Right cardiac atrium (tissue), 5 donors: Measurements from ENCODE around the gene ACACA. TPM values are rescaled to one million over a fixed set of nuclear protein-coding genes. Genes with fewer than 3 reads are reported as not detected.
"Not testable (repeated sequence)": the region's sequence is repeated elsewhere in the genome, so short reads cannot be mapped to it uniquely, and the experiment has no call there.

Source experiments
- ATAC-seq, 2 donors: fragments of 200-7000 bp; cut with Tn5 transposase; one replicate each; pipeline versions ENCODE4 v1.8.0 to v1.9.1; 2020; ENCODE audit warnings: moderate library complexity in 2 of 2, mild to moderate bottlenecking in 1 of 2
- DNase-seq, 3 donors: peaks; one replicate each; pipeline ENCODE4 v3.0.0-alpha.2; 2020
- H3K27ac ChIP-seq: one replicate; pipeline ENCODE4 v1.5.1; 2013; ENCODE audit warnings: mild to moderate bottlenecking, low read length, control low read depth, moderate library complexity
- H3K27me3 ChIP-seq: one replicate; pipeline ENCODE4 v1.6.1; 2013; ENCODE audit not compliant: control insufficient read depth, insufficient read depth
- H3K4me1 ChIP-seq: one replicate; pipeline ENCODE4 v1.6.1; 2013; ENCODE audit warnings: low read length; ENCODE audit not compliant: control insufficient read depth, insufficient read depth
- H3K4me3 ChIP-seq: one replicate; pipeline ENCODE4 v1.5.1; 2013; ENCODE audit warnings: low read length, control low read depth
- H3K9me3 ChIP-seq: one replicate; pipeline ENCODE4 v1.6.1; 2013; ENCODE audit warnings: low read length; ENCODE audit not compliant: control insufficient read depth
- WGBS: extraction: QIAGEN DNeasy Blood & Tissue Kit; methylation state at CpG from one replicate; pipeline ENCODE4 v1.1.7; 2013; 5-methylcytosine and 5-hydroxymethylcytosine counted together
- intact Hi-C, 4 donors: fragments of 100-400 bp; cut with DNase I; formaldehyde crosslinking; loops; one replicate each; pipeline versions ENCODE4 v1.11.0 to v1.14.0; 2022 to 2023
- polyA plus RNA-seq: library from polyadenylated mRNA; stranded (reverse); fragments of 200-250 nt; gene quantifications from one replicate; pipeline ENCODE4 v1.2.3, GENCODE V29; 2013
- total RNA-seq, 4 donors: library from RNA; stranded (reverse); fragmentation: NEBNext Ultra II Directional; extraction: Animal tissue kit (Norgen Biotek cat#: 25700); gene quantifications; one replicate each; pipeline ENCODE4 v1.2.1, GENCODE V29; 2021
- donor health status: healthy with polysubstance abuse.
- donor health status: DM: no; HTN: yes; CAD: no.
- donor health status: DM: no; HTN: no; CAD: no.
- donor health status: DM: no; HTN: yes; CAD: no; lungs with severe emphysema.
- donor health status: DM: yes; HTN: yes; CAD: no.

The ACACA gene
- total and polyA plus RNA-seq, 5 donors: 8.9 to 24.8 (median 20.5) TPM

DNA sequence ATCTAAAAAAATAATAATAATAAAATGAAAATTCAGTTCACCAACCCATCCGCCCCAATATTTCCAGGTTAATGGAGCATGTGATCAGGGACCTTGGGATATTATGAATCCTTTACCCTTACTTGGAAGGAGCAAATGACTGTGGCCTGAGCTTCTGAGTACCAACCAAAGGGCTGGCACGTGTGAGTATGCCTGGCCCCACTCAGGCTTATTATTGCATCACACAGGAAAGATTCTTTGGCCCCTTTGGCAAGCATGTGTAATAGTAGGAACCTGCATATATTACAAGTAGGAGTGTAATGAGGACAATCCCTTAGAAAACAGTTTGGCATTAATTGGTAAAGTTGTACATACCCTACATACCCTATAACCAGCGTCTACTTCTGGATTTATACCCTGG, 38.1 kb downstream of the ACACA start:
- ATAC-seq: no peak
- Histone ChIP-seq H3K4me1 (no peaks in the 10 kb centered on the region), H3K4me3 (no peak overlapping the region), H3K27ac (no peak overlapping the region), H3K9me3 (no peaks in the 10 kb centered on the region), H3K27me3 (no peaks in the 10 kb centered on the region)
- intact Hi-C loops: no loop called here
- DNase-seq: no peak
- 85% methylated on average over 3 of the region's 3 CpGs for whole genome bisulfite sequencing

DNA sequence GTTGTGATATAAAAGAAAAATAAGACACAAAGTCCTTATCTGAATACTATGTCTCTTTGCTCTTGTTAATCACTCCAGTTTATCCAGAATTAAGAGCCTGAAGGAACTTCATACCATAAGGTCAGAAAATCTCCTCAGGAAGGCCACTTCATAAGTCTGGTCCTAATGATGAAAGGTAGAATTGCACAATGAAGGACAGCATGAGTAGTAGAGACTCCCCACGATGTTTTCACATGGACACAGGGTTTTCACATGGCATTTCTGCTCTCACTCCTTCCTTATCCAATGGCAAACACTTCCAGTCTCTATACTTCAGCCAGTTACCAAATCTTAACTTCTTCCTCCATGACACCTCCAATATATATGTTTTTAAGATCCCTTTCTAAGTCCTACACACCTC, 41.0 kb downstream of the ACACA start:
- intact Hi-C loops: no loop called here
- no peak overlapping the region for H3K4me3 ChIP-seq
- H3K4me1 ChIP-seq: no peaks in the 10 kb centered on the region
- H3K27ac ChIP-seq: no peak overlapping the region
- DNase-seq (no peak), ATAC-seq (no peak)
- H3K27me3 ChIP-seq: no peaks in the 10 kb centered on the region
- 78% methylated on average over 1 of the region's 1 CpG for WGBS
- no peaks in the 10 kb centered on the region for H3K9me3 ChIP-seq

DNA sequence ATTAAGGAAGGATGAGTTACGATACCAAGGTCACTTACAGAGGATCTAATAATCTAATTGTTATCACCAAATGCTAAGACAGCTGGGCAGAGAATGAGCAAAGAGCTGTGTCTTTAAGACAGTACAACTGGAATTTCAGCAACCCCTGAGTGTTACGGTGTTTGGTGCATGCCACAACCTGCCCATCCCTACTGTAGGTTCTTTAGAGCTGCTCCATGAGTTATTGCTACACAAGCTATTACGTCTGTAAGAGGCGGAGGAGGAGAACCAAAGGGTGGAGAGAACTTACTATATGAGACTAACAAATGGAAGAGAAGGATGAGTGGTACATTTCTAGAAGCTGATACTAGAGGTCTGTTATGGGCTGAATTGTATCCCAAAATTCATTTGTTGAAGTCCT, 45.1 kb downstream of the ACACA start:
- no peak for DNase-seq
- Histone ChIP-seq H3K4me1 (peaks cover 5% of the 10 kb centered on the region), H3K4me3 (no peak overlapping the region), H3K27me3 (no peaks in the 10 kb centered on the region), H3K27ac (no peak overlapping the region), H3K9me3 (no peaks in the 10 kb centered on the region)
- 94% methylated on average over 4 of the region's 4 CpGs for WGBS
- no peak for ATAC-seq
- intact Hi-C loops: no loop called here

DNA sequence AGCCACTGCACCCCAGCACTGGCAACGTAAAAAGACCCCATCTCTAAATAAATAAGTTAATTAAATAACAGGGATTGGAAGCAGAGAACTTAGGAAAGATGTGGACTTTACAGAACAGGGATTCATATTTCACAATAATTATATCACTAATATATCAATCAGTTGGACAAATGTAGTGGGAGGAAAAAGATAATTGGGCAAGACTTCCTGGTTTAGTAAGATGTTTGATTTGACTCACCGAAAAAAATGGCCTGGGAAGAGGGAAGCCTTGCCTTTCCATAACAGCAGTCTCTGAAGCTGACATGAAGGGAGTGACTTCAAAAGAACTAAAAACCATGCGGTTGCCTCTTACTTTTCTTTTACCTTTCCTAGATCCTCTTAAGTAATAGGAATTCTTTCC, 46.0 kb downstream of the ACACA start:
- H3K27ac ChIP-seq: no peak overlapping the region
- no peaks in the 10 kb centered on the region for H3K9me3 ChIP-seq
- WGBS: 86% methylated on average over 3 of the region's 3 CpGs
- intact Hi-C loops: no loop called here
- no peak overlapping the region for H3K4me3 ChIP-seq
- ATAC-seq (no peak), DNase-seq (no peak)
- H3K27me3 ChIP-seq: no peaks in the 10 kb centered on the region
- peaks cover 5% of the 10 kb centered on the region for H3K4me1 ChIP-seq

DNA sequence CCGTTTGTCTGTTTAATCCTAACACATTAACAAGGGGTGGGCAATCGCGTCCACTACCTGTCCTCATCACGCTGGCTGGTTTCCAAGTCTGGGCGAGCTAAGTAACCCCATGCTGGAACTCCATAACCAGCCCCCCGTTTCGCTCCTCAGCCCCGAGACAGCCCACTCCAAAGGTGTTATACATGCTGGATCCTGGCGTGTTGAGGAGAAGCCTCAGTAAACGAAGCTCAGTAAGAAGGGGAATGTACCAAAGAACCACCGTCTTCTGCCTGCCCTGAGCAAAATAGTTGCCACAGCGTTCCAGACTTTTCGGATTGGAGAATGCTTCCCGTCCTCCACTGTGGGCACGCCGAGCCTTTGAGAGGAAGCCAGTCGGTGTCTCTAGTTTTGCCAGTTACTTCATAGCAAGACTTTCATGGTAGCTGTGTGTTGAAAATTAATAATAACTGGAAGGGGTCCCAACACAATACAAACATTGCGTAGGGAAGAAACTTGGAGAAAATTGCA, 46.9 kb downstream of the ACACA start:
- Histone ChIP-seq H3K27ac (peak overlapping the region; percentile 93), H3K4me1 (peaks cover 5% of the 10 kb centered on the region), H3K9me3 (no peaks in the 10 kb centered on the region), H3K27me3 (no peaks in the 10 kb centered on the region), H3K4me3 (peak overlapping the region; percentile 66)
- intact Hi-C loops: no loop called here
- 6% methylated on average over 18 of the region's 18 CpGs for WGBS
- DNase-seq: no peak
- ATAC-seq: peak in 1 of 2 donors; percentile 1

DNA sequence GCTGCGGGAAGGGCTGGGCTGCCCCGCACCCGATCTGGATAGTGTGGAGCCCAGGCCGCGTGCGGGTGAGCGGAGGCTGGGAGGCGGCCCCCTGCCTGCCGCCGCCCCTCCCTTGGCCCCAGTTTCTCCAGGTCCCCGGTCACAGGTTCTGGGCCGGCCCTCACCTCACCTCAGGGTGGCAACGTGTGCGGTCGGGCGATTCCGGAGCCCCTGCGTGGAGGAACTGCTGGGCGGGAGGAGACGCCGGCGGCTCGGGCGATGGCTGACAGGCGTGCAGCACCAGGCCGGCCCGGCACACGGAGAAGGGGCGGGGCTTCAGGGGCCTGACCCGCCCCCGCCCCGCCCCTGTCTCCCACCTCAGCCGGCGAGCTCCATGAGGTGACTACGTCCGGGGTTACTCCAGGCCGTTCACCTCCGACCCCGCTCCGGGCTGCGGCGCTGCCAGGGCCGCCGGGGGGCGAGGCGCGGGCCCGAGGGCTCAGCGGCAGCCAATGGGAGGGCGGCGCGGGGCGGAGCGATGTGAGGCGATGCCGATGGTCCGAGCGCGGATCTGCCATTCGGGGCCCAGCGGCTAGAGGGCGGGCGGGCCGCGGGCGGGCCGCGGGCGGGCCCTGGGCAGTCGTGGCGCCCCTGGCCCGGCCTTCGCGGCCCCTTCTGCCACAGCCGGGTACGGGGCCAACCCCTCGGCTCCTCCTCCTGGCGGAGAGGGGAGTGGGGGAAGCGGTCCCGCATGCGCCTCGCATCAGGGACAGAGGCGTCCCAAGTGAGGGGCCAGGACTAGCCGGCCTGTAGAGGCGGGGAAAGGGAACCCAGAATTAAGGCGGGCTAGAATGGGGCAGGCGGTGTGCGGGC, 47.6 kb downstream of the ACACA start:
- Histone ChIP-seq H3K4me1 (peaks cover 5% of the 10 kb centered on the region), H3K27ac (peak overlapping the region; percentile 93), H3K4me3 (peak overlapping the region; percentile 66), H3K27me3 (no peaks in the 10 kb centered on the region), H3K9me3 (no peaks in the 10 kb centered on the region)
- peak; percentile 98 for ATAC-seq
- intact Hi-C loops: no loop called here
- WGBS: under 1% methylated on average over 88 of the region's 88 CpGs
- peak; percentile 96 to 98 (median 98) for DNase-seq

DNA sequence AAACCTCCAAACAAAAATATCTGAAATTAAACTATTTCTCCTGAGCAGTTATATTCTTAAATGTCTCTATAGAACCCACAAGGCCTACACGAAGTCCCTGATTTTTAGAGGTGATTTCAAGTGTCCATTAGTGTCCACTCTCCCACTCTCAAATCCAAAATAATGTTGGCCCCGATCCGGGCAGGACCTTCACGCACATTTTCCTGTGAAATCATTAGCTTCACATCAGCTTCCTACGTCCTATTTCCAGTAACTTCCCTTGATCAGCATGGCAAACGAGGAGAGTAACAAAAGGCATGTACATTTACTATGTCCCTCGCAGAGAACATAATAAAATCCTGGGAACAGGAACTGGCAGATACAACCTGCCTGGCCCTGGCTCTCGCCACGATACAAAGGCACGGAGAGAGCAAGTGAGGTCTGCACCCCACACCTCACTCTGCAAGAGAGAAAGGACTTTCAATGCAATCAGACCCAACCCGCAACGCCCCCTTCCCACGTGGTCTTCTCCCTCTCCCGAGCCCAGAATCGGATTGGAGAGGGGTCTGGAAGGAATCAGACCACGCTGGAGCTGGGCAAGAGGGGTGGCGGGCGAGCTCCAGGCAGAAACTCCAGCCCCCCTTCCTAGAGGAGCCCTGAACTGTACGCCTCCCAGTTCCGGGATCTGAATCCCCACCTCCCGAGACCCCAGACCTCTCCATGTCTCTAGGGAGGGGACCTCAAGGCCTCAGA, 48.4 kb downstream of the ACACA start:
- intact Hi-C loops: no loop called here

DNA sequence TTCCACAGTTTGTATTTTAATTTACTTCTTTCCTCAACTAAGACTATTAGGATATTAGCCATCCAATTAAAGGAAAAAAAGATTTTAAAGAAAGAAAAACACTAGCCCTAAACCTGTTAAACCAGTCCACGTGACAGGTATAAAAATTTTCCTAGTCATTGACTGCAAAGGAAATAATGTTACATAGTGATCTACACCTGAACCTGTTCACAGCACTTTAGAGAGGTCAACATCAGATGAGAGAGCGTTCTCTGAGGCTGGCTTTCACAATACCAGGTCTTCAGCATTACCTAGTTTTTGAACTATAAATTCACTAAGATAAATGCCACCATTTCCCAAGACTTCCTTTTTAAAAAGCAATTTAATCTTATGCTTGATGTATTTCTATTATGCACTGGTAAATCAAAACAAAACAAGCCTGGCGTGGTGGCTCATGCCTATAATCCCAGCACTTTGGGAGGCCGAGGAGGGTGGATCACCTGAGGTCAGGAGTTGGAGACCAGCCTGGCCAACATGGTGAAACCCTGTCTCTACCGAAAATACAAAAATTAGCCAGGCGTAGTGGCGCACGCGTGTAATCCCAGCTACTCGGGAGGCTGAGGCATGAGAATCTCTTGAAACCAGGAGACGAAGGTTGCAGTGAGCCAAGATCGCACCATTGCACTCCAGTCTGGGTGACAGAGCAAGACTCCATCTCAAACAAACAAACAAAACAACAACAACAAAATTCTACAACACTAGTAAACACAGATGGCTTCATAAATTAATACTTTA, 49.7 kb downstream of the ACACA start:
- H3K27ac ChIP-seq, H3K4me1 ChIP-seq, ATAC-seq, H3K27me3 ChIP-seq, H3K4me3 ChIP-seq, DNase-seq, H3K9me3 ChIP-seq, intact Hi-C loops: not testable (repeated sequence)
- 89% methylated on average over 12 of the region's 12 CpGs for WGBS

More for the DNA sequence above, 48.4 kb downstream of the ACACA start:
- 2% methylated on average over 21 of the region's 21 CpGs for WGBS
- DNase-seq (peak; percentile 46 to 71 (median 70)), ATAC-seq (peak; percentile 17 to 39)
- H3K27me3 ChIP-seq: no peaks in the 10 kb centered on the region
- H3K27ac ChIP-seq: peak overlapping the region; percentile 68
- H3K4me3 ChIP-seq: peak overlapping the region; percentile 66
- no peaks in the 10 kb centered on the region for H3K9me3 ChIP-seq
- H3K4me1 ChIP-seq: peaks cover 5% of the 10 kb centered on the region

DNA sequence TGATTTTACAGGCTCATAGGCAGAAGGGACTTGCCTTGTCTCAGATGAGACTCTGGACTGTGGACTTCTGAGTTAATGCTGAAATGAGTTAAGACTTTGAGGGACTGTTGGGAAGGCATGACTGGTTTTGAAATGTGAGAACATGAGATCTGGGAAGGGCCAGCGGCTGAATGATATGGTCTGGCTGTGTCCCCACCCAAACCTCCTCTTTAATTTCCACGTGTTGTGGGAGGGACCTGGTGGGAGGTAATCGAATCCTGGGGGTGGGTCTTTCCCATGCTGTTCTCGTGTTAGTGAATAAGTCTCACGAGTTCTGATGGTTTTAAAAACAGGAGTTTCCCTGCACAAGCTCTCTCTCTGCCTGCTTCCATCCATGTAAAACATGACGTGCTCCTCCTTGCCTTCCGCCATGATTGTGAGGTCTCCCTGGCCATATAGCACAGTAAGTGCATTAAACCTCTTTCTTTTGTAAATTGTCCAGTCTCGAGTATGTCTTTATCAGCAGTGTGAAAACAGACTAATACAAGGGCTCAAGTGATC, 59.7 kb downstream of the ACACA start:
- H3K27ac ChIP-seq, H3K4me3 ChIP-seq, DNase-seq, H3K27me3 ChIP-seq, ATAC-seq, H3K9me3 ChIP-seq, H3K4me1 ChIP-seq, intact Hi-C loops: not testable (repeated sequence)
- WGBS: 96% methylated on average over 8 of the region's 8 CpGs

DNA sequence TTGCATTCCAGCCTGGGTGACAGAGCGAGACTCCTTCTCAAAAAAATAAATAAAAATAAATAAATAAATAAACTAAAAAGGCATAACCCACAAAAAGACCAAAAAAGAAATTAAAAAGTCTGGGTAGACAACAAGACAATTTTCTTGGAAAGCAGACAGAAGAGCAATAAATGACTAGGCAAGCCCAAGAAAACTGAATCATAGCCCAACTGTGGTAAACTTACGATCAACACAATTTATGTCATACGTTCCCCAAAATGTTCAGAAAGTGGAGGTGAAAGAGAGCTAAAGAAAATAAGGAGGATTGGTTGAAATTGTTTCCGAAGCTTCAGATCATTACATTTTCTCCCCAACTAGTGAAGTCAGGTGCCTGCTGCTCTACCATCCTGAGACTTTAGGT, 62.1 kb downstream of the ACACA start:
- Histone ChIP-seq H3K27ac (no peak overlapping the region), H3K4me1 (no peaks in the 10 kb centered on the region), H3K4me3 (no peak overlapping the region), H3K9me3 (no peaks in the 10 kb centered on the region), H3K27me3 (no peaks in the 10 kb centered on the region)
- 97% methylated on average over 4 of the region's 4 CpGs for WGBS
- DNase-seq (no peak), ATAC-seq (no peak)
- intact Hi-C loops: no loop called here
